GM18951 (cell line): ENCODE measurements around the gene AREG.

Experiments
- POLR2A ChIP-seq: IDR thresholded peaks from 4 replicates; pipeline ENCODE4 v1.6.1; 2011; ENCODE audit warnings: mild to moderate bottlenecking; ENCODE audit not compliant: insufficient read length, insufficient read depth; ENCODE audit errors: extremely low read depth
- in situ Hi-C: fragments of 300-500 bp; cut with MboI; formaldehyde crosslinking; loops from one replicate; pipeline ENCODE4 v1.12.0; 2022; ENCODE audit warnings: low sequenced_read_pairs, mixed read lengths, inconsistent platforms; ENCODE audit not compliant: unreplicated experiment

AREG gene

DNA sequence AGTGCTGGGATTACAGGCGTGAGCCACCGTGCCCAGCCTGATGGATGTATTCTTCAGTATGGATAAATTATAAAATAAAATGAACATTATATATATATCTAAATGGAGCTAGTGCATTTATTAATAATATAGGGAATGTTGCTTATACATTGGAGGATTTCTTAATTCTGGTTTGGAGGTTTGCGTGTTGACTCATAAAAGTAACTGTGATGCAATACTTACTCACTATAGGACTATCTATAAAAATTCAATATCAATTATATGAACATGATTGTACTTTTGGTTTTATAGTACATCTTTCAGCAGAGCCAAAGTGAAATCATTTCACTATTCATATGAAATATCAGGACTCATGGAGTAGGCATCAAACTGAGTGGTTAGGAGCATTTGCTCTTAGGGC lies 3.2 kb upstream of the AREG start:
- no peak for TF ChIP-seq POLR2A
- in situ Hi-C loops, result no loop called here

DNA sequence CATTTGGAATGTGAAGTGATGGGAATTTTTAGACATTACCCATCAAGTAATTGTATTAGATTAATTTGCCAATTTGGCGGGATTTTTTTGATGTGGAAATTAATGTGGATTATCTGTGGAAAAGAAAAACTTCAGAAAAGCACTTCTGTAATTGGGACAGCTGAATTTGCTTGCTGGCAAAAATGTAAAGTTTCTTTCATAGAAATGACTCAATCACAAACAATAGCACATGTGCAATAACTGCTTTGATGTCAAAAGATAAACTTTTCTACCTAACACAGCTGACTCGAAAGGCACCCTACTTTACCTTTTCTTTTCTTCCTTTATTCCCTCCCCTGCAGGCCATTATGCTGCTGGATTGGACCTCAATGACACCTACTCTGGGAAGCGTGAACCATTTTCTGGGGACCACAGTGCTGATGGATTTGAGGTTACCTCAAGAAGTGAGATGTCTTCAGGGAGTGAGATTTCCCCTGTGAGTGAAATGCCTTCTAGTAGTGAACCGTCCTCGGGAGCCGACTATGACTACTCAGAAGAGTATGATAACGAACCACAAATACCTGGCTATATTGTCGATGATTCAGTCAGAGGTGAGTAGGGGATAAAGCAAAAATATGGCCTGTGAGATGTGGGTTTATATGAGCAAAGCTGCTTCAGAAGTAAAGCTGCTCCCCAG lies 1.4 kb downstream of the AREG start:
- in situ Hi-C loops, result no loop called here
- no peak for TF ChIP-seq POLR2A

DNA sequence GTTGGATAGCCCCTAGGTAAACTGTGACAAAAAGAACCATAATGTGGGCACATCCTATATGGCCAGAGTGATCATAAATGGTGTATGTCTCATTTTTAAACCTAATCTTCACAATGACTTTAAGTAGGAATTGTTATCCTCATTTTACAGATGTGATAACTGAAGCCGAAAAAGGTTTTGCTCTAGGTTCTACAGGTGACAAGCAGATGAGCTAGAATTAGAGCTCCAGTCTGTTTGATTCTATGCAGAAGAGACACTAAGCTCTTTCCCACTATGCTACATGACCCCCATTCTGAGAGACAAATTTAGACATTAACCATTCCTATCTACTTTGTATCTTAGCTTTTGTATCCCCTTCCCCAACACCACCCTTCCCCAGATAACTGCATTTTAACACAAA lies 2.0 kb downstream of the AREG start:
- in situ Hi-C loops, result no loop called here
- no peak for TF ChIP-seq POLR2A

DNA sequence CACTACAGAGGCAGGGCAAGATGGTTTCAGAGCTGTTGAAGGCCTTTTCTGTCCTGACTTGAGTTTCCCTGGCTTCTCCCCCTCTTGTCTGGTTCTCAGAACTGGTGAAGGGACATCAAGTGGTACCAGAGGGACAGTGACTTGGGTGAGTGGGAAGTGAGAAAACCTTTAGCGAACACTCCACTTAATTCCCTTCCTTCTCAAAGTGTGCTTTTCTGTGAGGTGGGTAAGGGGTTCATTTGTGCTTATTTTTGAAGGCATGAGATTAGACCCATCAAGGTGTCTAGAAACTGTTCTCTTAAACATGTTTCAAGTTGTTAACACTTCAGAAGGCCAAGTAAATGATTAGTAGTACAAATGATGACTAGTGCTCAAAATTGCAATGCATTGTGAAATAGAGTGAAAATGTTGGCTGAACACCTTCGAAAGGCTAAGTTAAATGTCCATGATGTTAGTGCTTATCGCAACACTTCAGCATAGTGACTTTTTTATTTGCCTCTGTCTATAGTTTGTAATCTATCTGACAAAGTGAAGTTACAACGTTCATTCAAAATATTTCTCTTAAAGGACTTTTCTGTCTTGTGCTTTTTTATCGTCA lies 2.8 kb downstream of the AREG start:
- no peak for TF ChIP-seq POLR2A
- in situ Hi-C loops, result no loop called here

DNA sequence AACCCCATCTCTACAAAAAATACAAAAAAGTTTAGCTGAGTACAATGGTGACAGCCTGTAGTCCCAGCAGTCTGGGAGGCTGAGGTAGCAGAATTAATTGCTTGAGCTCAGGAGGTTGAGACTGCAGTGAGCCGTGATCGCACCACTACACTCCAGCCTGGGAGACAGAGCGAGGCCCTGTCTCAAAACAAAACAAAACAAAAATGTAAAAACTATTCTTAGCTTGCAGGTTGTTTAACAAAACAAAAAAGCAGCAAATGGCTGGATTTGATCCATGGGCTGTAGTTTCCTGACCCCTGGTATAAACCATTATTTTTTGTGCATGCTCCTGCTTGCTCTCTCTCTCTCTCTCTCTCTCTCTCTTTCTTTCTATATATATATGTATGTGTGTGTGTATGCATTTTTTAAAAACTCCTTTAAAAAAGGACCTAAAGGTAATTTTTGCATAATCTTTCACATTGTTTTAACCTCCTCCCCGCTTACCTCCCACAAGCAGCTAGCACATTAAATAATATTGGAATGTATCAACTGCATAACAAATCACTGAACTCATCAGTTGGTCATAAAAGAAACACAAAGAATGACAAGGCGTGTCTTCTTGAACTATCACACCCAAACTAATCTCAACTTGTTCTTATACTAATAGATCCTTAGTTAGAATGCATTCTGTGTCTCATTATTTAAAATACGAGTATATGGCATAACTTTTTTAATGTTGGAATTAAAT lies 4.8 kb downstream of the AREG start:
- in situ Hi-C loops, result no loop called here
- no peak for TF ChIP-seq POLR2A

DNA sequence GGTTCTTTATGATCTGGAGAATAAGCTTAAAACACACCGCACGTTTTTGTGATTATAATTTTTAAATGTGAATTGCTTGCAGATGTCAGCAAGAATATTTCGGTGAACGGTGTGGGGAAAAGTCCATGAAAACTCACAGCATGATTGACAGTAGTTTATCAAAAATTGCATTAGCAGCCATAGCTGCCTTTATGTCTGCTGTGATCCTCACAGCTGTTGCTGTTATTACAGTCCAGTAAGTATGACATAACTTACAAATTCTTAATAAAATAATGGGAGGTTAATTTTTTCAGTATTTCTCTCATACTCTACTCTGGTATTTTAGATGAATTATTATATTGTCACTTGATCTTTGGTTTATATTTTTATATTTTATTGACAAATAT lies 5.4 kb downstream of the AREG start:
- no peak for TF ChIP-seq POLR2A
- in situ Hi-C loops, result no loop called here

DNA sequence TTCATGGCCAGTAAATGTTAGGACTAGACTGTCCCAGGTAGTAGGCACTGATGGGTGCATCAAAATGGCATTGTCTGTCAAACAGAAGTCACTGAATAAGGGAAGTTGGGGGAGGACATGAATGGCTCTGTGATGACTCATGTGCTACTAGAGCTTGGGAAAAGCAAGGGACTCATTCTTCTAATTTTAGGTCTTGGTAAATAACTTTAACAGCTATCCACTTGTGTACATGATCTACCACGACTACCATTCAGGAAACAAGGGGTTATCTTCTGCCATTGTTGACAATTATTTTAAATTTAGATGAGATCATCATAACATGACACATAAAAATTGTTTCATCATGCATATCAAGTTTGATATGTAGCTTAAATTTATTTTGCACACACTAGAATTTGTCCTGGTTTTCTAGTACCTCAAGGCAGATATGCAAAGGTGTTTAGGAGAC lies 6.3 kb downstream of the AREG start:
- TF ChIP-seq POLR2A, result no peak
- in situ Hi-C loops, result no loop called here

DNA sequence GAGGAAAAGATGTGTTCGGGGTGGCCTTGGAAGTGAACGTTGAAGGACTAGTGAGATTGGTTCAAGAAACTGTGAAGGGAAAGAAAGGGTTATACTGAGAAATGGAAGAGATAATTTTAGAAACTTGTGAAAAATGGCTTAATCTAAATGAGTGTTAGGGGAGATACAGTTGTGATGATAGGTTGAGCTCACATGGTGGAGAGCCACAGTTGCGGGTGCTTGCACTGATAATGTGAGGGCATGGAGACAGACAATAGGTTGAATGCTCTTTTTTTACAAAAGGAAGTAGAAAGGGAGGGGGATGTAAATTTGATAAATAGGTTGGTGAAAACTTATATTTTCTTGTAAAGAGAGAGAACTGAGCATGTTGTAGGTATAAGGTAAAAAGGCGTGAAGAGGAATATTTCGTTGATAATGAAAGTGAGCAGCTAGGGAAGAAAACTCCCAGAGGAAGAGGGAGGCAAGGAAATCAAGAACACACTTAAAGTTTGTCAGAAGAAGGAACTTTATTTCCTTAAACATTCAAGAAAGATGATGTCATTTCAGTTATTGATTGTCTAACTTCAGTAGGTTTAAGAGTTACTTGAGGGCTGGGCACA lies 8.2 kb downstream of the AREG start:
- no peak for TF ChIP-seq POLR2A
- in situ Hi-C loops, result no loop called here

DNA sequence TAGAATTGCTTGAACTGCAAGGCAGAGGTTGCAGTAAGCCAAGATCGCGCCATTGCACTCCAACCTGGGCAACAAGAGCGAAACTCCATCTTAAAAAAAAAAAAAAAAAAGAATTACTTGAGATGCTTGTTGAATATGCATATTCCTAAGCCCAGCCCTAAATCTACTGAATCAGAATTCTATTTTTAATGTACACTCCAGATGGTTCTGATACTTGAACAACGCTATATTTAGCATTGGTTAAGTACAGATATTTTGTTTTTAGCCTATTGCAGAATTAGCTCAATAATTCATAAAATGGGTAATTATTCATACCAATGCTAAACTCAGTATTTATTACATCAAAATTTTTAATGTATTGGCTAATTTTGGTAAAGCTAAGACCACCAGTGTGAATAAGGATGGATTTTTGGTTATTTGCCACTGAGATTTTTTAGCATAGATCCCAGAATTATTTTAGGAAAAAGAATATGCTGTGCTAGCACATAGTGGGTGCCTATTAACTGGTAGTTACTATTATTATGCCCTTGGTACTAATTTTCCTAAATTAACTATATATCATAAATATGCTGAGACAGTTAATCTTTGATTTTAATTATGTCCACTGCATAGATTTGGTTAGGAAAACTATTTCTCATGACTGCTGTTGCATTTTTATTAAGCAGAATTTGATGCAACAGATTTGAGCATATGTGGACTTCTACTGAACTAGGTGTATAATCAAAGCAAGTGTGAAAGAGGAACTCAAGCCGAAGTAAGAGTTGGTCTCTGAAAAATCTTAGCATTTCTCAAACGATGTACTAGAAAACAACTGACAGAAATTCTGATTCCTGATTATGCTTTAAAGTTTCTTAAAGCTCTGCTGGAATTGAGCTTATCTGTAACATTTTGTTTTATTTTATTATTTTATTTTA lies 9.2 kb downstream of the AREG start:
- TF ChIP-seq POLR2A, result no peak
- in situ Hi-C loops, result no loop called here

DNA sequence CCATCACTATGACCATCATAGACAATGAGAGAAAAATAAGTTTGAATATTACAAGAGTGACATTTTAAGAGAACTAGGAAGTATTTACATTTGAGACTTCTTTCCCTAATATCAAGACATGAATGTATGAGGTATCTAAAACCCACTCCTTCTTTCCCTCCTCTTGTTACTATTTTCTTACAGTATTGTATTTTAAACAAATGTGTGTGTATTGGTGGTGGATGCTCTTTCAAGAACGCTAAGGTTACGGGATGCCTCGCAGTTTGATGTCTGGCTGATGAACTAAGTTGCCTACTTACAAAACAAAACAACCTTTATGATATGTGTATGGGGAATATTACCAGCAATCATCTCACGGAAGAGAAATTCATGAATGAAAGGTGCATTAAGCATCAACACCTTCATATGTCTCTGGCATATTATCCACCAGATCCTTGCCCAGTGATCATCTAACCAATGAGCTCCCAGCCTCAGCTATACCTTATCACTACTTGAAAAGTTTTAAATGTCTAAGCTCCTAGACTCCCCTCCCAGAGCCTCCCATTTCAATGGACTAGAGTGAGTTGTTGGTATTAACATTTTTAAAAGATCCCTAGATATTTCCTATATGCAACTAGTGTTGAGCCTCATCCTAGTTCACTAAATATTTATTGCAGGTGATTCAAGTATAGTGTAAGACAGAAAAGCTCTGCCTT lies 10.6 kb downstream of the AREG start:
- no peak for TF ChIP-seq POLR2A
- in situ Hi-C loops, result no loop called here

DNA sequence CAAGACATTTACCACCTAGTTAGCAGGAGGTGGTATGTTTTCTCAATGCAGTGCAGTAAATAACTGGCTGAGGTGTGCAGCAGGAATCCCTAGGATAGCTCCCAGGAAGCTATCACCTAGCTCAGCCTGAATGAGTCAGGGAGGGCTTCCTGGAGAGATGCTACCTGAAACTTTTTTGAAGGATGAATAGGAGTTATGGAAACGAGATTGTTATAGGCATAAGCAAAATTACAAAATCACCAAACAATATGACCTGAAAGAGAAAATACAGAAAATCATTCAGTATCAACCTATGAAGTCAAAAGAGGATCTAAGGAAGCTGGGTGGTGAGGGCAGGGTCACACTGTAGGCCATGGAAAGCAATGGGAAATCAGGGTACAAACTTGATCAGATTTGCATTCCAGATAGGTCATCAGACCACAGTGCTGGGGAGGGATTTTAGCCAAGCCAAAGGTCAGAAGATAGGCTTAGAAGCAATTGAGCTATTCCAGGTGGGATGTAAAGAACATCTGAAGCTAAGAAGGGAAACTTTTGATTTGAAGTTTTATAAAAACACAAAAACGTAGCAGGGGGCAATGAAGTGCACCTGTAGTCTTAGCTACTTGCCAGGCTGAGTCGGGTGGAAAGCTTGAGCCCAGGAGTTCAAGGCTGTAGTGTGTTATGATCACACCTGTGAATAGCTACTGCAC lies 11.3 kb downstream of the AREG start:
- in situ Hi-C loops, result no loop called here
- no peak for TF ChIP-seq POLR2A

DNA sequence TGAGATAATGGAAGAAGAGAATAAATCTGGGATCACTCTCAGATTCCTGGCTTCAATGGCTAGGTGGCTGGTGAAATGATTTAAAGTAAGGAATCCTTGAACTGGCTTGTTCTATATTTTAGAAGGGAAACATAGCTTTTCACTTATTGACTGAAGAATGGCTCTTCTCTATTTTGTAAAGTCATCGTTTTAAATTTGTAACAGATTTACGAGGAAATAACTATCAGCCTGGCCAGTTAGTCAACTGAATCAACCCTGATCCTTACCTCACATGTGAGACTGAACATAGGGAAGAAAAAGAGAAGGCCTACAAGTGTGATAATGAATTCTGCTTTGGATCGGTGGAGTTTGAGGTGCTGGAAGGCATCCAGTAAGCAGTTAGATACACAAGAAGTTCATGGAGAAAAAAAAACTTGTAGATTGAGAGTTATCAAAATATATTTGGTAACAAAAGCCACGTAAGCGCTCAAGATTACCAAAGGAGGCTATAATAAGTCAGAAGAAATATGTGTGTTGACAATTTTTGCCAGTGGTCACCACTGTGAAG lies 12.0 kb downstream of the AREG start:
- no peak for TF ChIP-seq POLR2A
- in situ Hi-C loops, result no loop called here

DNA sequence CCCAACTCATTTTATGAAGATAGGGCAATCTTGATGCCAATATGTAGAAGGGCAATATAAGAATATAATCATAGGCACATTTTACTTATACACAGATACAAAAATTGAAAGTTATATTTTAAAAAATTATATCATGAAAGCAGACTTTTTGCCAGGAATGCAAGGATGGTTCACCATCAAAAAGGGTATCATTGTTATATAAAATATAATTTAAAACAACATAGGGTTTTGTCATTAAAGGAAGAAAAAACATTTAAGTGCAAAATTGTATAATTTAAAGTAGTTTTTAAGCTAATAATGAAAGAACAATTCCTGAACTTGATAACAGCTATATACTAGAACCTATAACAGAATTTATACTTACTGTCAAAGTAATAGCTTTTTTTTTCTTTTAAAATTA lies 15.9 kb downstream of the AREG start:
- no peak for TF ChIP-seq POLR2A
- in situ Hi-C loops, result no loop called here
